NCI-H1694 (cell line): Measurements from ENCODE around the gene SORCS2.

ENCODE experiments used
- DNase-seq: peaks from one replicate; lab custom pipeline; 2025; lab: John Stamatoyannopoulos, UW

SORCS2 gene

DNA sequence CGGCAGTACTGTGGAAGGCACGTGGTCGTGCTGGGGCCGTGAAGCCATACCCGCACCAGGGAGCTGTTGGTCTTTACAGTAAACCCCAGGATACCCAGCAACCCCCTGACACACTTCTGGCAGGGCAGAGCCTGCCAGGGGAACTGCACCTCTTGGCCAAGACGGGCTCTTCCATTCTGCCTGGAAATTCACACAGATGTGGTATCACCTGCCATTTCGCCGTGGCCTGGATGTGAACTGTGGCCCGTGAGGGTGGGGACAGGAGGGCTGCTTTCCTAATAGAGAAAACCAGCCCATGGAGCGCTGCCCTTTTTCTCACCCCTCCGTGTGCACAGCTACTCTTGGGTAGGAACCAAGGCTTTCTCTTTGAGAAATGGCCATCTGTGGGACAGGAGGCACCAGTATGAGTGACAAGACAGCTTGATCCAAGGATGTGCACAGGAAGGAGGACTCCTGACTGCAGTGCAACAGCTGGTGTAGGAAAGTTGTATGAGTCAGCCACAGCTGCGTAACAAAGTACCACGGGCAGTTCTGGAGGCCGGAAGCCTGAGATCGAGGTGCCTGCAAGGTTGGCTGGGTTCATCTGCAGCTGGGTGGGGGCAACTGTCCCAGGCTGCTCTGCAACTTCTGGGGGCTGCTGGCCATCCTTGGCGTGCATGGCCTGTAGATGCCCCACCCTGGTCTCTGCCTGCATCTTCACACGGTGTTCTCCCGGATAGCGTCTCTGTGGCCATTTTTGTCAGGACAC is 146.7 kb downstream of the SORCS2 start:
- no peak for DNase-seq

DNA sequence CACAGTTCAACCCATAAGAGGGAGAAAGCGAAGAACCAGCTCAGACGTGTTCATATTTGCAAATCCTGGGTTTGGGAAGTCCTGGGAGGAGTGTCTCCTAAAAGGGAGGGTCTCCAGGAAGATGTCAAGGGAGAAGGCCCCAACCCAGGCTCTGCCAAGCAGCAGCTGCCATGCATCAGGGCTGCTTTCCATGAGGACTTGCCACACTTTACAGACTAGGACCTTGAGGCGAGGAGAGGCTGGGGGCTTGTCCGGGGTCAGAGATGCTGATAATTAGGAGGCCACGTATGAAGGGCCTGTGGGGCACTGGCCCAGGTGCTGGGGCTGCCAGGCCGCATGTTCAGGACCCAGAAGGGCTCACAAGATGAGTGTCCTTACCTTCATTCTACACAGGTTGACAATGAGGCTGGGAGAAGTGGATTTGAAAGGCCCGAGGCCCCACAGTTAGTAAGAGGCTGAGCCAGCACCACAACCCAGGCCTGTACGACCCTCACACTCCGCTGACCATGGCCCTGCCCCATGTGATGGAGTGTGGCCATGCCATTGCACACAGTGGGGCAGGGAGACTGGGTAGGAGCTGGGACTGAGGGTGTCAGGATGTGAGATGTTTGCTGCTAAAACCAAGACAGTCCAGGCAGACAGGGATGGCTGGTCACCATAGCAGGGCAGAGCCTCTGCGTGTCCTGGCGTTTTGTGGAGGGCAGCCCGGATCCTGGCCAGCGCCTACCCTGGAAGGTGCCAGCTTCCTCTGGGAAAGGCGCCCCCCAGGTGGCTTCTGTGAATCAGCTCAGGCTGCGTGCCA is 147.6 kb downstream of the SORCS2 start:
- DNase-seq = no peak

GRCh38 chr4:7340553-7341433 is 148.5 kb downstream of the SORCS2 start:
- DNase-seq = no peak

DNA sequence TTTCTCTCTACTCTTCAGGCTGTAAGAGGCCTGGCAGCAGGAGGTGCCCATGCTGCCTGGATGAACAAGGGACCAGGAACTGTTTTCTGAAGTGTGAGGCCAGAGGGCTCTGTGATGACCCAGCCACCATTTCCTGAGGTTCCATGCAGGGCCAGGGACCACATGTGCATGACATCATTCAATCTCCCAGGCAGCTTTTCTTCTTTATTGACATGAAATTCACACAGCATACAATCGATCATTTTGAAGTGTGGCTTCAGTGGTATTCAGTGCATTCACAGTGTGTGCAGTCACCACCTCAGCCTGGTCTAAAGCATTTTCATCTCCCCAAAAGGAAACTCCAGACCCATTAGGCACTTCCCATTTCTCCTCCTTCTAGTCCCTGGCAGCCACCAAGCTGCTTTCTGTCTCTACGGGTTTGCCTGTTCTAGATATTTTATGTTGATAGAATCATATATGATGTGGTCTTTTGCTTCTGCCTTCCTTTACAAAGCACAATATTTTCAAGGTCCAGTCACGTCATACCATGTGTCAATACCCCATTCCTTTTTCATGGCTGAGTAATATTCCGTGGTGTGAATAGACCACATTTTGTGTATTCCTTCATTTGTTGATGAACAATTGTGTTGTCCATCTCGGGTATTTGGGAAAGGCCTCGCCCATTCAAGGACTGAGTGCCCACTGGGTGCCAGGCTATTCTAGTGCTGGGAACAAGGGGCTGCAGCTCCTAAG is 149.3 kb downstream of the SORCS2 start:
- no peak for DNase-seq

DNA sequence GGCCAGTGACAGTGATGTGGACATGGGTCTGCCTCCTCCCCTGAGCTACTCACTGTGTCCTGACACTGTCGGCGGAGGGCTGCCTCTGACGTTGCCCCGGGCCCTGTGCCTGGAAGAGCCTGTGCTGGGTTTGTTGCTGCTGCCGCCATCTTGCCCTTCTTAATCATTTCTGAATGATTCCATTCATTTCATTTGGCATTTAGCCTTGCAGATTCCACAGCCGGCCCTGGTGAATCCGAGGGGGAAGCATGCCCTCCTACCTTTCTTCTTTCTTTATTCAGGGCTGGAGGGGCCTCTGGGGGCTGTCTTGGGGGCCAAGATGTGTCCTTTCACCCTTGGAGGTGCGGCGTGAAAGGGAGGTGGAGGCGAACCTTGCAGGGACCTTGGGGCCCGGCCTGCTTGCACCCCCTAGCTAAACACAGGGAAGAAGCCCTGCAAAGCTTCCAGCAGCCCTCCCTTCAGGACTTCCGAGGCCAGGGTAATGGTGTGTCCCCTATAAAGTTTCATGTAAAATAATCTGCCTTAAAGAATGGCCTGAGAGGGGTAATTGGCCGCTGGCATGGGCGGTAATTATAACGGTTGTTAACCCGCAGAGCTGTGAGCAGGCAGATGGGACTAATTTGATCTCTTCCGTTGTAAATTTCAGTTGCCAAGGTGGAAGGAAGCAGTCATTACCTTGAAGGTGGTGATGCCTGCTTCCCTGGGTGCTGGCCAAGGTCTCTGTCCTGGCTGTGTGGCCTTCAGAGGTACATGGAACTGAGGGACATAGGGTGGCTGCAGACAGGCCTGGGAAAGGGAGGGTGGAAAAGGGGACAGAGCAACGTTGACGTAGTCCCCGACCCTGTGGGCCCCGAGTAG is 150.1 kb downstream of the SORCS2 start:
- DNase-seq = no peak

DNA sequence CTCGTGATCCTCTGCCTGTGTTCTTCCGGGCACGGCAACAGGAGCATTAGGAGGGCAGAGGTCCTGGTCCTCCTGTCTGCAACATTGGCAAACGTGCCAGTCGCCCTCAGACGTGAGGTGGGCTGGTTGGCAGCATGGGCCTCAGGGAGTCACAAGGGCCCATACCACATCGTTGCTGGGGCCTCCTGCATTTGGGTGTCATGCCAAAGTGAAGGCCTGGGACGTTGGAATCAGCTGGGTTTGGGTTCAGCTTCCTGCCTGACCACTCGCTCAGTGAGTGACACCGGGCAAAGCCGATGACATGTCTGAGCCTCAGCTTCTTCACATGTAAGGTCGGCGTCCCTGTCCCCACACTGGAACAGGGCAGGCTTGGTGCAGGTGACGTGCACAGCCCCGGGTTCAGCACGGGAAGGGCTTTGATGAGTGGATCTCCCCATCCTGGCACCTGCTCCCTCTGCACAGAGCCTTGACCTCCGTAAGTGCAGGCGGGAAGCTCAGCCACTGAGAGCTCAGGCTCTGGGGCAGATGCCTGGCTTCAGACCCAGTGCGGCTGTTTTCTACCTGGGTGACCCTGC is 150.8 kb downstream of the SORCS2 start:
- no peak for DNase-seq

DNA sequence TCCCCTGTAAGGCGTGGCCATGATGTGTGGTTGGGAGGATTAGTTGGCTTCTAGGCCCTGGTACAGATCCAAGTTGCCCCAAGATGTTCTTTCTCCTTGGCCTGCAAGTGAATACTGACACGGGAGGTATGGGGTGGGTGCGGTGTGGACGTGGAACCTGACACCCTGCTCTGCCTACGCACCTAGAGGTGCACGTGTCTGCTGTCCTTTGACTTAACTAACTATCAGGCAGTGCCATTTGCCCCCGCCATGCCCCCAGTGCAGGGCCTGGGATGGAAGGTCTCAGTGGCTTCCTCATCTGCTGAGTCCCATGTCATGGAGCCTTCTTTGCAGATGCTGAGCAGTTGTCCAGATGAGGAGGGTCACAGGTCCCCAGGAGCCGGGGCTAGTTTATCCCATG is 151.6 kb downstream of the SORCS2 start:
- DNase-seq = no peak

DNA sequence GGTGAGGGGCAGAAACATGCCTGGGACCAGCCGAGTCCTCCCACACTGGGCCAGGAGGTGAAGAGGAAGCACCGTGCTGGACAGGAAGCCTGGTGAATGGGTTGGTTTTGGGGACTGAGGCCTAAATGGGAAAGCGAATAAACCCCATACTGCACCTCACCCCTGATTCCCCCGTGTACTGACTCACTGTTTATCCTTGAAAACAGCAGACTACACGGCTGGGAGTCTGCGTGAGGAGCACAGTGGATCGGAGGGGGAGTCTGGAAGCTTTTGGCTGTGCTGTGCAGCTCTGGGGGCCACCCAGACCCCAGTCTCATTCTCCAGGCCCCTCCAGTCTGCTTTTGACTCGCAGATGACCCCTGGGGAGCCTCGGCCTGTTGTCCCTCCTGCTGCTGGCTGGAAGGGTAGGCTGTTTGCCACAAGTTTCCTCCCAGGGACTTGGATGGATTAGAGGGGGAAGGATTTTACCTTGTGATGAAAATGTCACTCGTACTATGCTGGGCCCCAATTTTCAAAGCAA is 152.4 kb downstream of the SORCS2 start:
- no peak for DNase-seq

GRCh38 chr4:7347981-7348380 is 155.6 kb downstream of the SORCS2 start:
- DNase-seq = no peak

DNA sequence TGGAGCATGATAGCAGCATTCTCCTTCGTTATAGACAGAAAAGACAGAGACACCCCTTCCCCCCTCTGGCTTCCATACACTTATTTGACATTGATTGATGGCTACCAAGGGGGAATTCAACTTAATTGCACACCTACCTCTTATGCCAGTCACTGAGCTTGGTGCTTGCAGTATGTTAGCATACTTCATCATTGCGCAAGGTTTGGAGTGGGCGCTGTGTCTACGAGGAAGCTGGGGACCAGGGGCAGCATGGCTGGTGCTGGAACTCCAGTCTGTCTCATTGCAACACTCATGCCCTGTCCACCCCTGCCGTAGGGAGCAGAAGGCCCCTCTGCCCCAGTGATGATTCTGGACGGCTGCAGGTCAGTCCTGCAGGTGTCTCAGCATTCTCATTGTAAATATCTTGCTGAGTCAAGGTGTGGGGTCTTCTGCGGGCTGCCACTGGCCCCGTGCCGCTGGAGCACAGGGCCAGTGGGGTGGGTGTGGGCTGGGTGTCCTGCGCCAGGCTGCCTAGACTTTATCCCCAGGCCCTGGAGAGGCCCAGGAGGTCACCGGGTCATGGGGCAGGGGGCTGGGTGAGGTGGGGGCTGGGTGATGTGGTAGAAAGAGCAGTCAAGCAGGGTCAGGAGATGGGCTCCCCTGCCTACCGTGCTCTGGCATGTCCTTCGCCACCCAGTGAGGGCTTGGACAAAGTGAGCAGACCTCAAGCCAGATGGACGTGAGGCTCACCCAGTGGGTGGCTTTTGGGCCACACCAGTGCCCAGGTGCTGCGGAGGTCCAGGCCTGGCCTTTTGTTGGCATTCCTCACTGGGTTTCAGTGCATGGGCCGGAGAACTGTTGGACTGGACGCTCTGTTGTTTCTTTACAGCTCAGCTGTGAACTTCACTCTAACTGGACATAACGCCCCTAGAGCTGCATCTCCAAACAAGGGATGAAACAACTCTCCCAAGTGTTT is 156.9 kb downstream of the SORCS2 start:
- no peak for DNase-seq

DNA sequence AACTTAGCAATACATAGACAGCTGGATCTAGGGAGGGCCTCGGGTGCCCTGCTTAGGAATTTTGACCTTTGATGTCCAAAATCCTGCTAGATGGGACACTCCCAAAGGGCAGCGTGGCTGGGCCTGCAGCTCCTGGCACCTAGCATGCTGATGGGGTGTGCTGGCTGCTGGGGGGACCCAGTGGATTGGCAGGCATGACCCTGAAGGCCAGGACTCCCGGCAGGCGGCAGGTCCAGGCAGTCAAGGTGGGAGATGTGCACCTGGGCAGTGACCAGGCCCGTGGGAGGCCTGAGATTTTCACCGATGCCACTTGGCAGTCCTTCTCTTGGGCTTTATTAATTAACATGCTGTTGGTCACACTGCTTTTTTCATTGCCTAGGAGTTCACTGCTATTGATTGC is 158.1 kb downstream of the SORCS2 start:
- no peak for DNase-seq

- DNase-seq = peak; percentile 57
Measured at GRCh38 chr4:7351014-7351413, 158.7 kb downstream of the SORCS2 start.

DNA sequence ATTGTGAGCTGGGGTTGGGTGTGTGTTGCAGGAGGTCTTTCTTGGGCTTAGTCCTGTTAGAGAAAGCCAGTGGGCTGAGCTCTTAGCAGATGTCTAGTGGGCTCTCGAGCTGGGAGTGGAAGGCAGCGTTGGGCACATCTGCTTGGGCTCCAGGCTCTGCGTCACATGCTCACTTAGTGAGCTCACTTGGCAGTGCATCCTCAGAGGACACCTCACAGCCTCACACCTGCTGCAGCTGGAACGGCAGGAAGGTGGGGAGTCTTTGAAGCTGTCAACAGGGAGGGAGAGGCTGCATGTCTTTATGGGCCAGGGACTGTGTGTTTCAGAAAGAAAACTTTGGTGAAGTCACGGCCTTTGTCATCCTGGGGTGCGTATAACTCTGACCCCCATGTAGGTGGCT is 160.1 kb downstream of the SORCS2 start:
- no peak for DNase-seq

DNA sequence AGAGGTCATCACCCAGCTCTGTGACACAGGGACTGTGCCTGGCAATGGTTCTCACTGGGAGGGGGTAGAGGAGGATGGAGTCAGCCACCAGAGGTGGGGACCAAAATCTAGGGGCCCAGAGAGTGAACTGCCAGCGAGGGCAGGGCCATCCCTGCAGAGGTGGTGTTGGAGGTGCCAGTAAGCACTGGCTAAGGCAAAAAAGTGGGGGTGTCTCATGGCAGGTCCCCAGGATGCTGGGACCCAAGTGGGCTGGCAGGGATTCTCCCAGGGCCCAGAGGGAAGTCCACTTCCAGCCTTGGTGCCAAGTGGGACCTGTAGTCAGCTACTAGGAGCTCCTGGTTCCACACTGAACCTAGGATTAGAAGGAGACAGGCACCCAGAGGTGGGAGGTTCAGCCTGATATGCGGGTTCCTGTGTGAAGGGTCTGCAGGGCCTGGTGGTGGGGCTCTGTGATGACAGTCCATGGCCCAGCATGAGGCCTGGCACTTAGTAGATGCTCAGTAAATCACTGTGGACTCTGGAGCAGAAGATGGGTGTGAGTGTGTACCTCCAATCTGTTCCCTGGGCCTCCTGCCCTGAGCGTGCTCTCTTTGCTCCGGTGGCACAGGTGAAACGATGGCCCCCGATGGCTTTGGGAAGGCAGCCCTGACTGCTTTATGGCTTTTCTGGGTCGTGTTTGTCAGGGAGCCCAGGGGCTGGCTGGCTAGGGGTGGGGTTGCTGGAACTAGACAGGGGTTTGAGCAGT is 160.9 kb downstream of the SORCS2 start:
- no peak for DNase-seq

DNA sequence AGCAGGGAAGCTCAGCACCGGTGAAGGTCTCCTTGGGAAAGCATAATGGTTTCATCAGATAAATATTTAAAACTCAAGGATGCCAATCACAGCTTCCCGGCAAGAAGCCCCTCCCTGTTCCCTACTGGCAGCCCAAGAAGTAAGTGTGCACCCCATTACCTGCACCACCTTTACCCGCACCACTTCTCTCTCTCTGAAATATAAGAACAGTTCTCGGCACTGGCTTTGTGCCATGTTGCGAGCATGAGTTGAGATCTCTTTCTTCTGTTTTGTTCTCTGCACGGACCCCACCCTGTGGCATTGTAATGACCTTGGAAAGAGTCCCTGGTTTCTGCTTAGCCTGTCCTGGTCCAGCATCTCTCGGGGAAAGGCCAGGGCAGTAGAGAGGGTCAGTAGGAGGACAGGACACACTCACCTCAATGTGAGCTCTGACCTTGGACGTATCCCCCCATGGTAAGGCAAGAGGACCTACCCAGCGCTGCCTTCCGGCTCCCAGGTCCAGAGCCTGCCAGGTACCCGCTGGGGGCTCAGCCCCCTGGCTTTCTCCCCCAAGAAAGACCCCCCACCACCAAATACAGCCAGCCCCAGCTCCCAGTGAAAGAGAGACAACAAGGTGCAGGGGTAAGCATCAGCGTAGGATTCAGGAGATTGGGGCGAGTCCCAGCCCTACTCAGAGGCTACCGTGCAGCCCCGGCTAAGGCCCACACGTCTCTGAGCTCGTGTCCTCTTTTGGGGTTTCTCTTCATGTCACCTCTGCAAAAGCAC is 161.7 kb downstream of the SORCS2 start:
- DNase-seq = no peak

GRCh38 chr4:7354927-7355326 is 162.6 kb downstream of the SORCS2 start:
- DNase-seq = no peak

DNA sequence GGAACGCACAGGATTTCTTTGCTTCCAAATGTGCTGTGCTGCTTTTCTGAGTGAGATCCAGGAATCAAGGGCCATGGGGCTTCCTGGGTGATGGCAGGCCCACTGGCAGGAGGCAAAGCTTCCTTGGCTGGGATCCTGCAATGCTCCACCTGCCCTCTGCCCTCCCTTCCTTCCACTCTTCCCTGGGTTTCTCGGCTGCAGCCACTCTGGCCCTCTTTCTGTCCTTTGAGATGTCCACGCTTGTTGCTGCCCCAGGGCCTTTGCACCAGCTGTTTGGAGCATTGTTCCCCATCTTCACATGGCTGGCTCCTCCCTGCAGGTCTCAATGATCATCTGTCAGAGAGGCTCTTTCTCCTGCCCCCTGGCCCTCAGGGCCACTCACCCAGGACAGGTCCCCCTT is 163.5 kb downstream of the SORCS2 start:
- DNase-seq = no peak
